Activated CD8-positive, alpha-beta memory T cell treated with anti-CD3 and anti-CD28 coated beads, Interleukin-2, amount 50 U/mL, for 4 hours (primary cell): ENCODE results near the gene LGALS4.
"Not testable (repeated sequence)": the region's sequence is repeated elsewhere in the genome, so short reads cannot be mapped to it uniquely, and the experiment has no call there.

Experiments
- DNase-seq: peaks from one replicate; pipeline ENCODE4 v3.0.0-alpha.2; 2020

Gene LGALS4

GRCh38 chr19:38817081-38817480 lies 4.3 kb upstream of the LGALS4 start:
- DNase-seq = no peak

DNA sequence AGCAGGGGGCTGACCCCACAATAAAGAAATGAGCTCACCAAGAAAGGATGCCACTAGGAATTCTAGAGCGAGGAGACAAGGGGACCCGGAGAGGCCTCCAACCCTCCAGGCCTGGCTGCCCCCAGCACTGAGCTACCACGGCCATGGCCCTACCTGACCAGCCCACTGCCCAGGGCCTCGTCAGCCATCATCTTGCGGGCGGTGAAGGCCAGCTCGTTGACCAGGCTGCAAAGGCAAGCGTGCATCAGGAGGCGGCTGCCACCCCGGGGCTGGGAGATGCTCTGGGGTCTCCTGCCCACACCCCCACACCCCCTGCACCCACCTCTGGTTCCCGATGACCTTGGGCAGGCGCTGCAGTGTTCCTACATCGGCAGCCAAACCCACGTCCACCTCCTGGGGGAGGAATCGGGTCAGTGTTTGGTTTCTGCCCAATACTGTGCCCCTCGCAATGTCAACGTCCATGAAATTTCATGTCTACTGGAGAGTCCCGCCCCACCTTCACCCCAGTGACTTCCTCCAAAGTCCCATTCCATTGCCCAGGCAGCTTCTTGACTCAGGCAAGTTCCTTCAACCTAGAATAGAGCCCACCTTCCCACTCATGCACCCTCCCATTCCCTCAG lies 3.5 kb upstream of the LGALS4 start:
- no peak for DNase-seq

DNA sequence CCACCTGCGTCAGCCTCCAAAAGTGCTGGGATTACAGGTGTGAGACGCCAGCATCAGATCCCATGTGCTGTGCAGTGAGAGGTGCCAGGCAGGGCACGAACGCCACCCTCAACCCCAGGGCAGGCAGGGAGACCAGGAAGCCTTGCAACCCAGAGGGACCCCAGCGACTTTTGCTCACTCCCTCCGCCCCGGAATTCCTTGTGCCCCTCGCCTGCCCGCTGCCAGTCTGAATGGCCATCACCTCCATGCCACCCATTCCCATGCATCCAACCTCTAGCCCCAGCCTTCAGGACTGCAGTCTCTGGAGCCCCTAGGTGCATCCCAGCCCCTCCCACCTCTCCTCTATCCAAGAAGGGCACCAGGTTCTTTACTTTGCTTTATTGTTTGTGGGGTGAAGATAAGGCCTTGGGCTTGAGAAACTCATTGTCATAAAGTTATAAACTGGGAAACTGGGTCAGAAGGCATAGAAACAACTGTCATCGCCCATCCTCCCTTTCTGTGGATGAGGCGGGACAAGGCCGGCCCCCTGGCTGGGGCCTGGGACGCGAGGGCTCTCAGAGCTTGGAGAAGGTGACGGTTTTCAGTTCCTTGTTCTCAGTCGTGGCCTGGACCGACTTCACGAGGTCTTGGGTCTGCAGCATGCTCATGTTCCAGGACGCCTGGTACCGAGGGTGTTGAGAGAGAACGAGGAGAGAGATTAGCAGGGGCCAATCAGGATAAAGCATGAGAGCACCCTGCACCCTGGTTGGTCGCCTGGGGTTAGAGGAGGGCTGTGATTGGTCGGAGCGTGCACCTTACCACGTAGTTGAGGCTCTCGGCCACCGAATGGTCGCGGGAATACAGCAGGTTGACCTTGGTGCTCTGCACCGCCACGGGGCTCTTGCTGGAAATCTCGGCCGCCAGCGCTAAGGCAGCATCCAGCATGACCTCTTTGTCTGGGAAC lies 2.6 kb upstream of the LGALS4 start:
- no peak for DNase-seq

- not testable (repeated sequence) for DNase-seq
Measured at GRCh38 chr19:38813932-38814331, 1.2 kb upstream of the LGALS4 start.

GRCh38 chr19:38813323-38813722 lies 578 bp upstream of the LGALS4 start:
- no peak for DNase-seq

- DNase-seq = no peak
Measured at GRCh38 chr19:38812009-38812840, 520 bp downstream of the LGALS4 start.

GRCh38 chr19:38809592-38810252 lies 3.0 kb downstream of the LGALS4 start:
- no peak for DNase-seq

GRCh38 chr19:38808741-38809140 lies 4.0 kb downstream of the LGALS4 start:
- DNase-seq = no peak

DNA sequence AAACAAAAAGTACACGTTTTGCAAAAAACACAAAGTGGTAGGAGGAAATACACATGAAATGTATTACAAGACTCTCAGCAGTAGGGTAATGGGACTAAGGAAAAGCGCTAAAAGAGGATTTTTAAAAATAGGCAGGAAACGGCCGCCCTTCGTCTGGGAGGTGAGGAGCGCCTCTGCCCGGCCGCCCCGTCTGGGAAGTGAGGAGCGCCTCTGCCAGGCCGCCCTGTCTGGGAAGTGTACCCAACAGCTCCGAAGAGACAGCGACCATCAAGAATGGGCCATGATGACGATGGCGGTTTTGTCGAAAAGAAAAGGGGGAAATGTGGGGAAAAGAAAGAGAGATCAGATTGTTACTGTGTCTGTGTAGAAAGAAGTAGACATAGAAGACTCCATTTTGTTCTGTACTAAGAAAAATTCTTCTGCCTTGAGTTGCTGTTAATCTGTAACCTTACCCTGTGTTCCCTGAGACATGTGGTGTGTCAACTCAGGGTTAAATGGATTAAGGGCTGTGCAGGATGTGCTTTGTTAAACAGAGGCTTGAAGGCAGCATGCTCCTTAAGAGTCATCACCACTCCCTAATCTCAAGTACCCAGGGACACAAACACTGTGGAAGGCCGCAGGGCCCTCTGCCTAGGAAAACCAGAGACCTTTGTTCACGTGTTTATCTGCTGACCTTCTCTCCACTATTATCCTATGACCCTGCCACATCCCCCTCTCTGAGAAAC lies 5.2 kb downstream of the LGALS4 start:
- not testable (repeated sequence) for DNase-seq

DNA sequence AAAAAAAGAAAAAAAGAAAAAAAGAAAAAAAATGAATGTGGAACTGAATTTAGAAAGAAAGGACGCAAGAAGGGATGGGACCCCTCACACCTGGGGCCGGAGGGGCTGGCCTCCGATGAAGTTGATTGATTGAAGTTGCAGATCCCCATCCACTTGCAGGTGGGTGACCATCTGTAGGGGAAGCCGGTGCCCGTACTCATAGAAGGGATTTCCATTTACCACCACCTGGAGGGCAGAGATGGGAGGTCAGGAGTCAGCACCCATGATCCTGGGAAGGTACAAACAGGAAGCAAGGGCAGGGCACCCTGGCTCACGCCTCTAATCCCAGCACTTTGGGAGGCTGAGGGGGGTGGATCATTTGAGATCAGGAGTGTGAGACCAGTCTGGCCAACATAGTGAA lies 6.4 kb downstream of the LGALS4 start:
- no peak for DNase-seq

- DNase-seq = no peak
Measured at GRCh38 chr19:38805180-38805579, 7.6 kb downstream of the LGALS4 start.

DNA sequence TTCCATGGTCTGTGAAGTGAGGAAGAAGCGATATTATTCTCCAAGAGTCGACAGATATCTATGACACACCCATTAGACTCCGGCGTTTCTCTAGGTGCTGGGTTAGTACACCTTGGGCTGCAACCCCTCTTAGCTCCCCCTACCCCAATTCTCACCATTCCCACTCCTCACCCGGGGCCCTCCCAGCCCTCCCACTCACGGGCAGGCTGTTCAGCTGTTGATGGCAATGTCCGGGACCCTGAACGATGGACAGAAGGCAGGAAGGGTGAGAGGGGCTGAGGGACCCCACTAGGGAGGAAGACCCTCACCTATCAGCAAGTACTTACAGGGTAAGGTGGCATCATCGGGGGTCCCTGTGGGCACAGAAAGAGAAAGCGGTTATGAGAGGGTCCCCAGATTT lies 9.2 kb downstream of the LGALS4 start:
- no peak for DNase-seq

DNA sequence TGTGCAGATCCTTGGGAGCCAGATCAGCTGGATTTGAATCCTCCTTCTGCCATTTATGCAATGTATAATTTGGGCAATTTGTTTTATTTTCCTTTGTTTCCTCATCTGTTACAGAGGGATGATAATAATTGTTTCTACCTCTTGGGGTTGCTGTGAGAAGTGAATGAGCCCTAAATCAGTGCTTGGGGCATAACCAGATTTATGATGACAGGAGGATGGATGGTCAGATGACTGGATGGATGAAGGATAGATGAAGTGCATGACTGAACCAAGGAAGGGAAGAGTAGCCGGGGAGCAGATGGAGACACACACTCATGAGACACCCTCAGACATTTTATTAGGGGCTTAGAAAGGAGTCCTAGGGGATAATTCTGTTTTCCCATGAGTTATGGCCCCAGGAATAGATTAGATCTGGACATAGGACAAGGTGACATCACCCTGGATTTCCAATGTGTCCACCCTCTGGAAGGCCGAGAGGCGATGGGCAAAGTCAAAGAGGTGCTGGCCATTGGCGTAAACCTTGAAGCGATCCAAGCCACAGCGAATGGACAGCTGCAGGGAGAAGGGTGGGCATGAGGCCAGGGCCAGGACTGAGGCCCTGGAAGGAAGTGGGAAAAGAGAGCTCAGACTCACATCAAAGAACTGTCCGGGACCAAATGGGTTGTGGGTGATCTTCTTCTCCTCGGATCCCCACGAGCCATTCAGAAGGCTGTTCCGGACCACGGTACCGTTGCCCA lies 11.2 kb downstream of the LGALS4 start:
- DNase-seq = no peak

- DNase-seq = no peak
Measured at GRCh38 chr19:38800577-38801347, 12.0 kb downstream of the LGALS4 start.

DNA sequence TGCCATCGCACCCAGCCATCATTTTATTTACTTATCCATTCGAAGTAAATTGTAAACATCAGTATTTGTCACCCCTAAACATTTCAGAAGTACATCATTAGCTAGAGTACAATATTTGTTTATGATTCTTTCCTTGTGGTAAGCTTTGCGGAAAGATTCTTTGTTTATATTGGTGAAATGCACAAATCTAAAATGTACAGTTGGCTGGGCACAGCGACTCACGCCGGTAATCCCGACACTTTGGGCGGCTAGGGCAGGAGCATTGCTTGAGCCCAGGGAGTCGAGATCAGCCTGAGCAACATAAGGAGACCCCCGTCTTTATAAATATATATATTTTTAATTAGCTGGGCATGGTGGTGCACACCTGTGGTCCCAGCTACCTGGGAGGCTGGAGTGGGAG lies 13.6 kb downstream of the LGALS4 start:
- no peak for DNase-seq

- not testable (repeated sequence) for DNase-seq
Measured at GRCh38 chr19:38797781-38798180, 15.0 kb downstream of the LGALS4 start.

- no peak for DNase-seq
Measured at GRCh38 chr19:38796154-38796553, 16.6 kb downstream of the LGALS4 start.

GRCh38 chr19:38795549-38795948 lies 17.2 kb downstream of the LGALS4 start:
- DNase-seq = no peak

- no peak for DNase-seq
Measured at GRCh38 chr19:38793671-38794070, 19.1 kb downstream of the LGALS4 start.

DNA sequence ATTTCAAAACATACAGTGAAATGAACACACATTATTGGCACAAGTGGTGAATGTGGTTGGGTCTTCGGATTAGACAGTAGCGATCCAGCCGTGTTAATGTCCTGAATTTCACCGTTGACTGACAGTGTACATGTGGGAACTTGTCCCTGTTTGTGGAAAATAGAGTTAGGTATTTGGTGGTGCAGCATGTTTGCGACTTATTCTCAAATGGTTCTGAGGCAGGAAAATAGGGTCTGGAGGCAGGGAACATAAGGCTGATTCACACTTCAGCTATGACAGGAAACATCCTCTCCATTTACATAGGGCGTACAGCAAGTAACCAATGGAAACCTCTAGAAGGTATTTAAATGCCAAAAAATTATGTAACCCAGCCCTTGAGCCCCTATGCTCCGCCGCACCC lies 19.6 kb downstream of the LGALS4 start:
- no peak for DNase-seq
